Measurements from ENCODE around the gene JAG1.
"Not testable (repeated sequence)": the region's sequence is repeated elsewhere in the genome, so short reads cannot be mapped to it uniquely, and the experiment has no call there.

DNA sequence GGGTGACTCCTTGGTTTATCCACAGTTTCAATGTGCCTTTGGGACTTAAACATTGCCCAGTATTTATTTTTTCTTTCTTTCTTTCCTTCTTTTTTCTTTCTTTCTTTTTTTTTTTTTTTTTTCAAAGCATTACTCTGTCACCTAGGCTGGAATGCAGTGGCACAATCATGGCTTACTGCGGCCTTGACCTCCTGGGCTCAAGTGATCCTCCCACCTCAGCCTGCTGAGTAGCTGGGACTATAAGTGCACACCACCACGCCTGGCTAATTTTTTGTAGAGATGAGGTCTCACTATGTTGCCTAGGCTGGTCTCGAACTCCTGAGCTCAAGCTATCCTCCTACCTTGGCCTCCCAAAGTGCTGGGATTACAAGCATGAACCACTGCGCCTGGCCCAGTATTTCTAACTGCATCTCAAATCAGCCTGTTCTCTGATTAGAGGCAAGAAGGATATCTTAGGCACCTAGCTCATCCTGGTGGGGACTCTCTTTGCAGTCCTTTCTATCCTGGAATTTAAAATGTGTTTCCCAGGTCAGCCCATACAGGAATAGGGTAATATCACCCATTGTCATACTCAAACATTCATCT lies 56.2 kb downstream of the JAG1 start:
- TF ChIP-seq, protein P1, sequence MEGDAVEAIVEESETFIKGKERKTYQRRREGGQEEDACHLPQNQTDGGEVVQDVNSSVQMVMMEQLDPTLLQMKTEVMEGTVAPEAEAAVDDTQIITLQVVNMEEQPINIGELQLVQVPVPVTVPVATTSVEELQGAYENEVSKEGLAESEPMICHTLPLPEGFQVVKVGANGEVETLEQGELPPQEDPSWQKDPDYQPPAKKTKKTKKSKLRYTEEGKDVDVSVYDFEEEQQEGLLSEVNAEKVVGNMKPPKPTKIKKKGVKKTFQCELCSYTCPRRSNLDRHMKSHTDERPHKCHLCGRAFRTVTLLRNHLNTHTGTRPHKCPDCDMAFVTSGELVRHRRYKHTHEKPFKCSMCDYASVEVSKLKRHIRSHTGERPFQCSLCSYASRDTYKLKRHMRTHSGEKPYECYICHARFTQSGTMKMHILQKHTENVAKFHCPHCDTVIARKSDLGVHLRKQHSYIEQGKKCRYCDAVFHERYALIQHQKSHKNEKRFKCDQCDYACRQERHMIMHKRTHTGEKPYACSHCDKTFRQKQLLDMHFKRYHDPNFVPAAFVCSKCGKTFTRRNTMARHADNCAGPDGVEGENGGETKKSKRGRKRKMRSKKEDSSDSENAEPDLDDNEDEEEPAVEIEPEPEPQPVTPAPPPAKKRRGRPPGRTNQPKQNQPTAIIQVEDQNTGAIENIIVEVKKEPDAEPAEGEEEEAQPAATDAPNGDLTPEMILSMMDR (IDR thresholded peaks at IDR 0.05): not testable (repeated sequence)
- not testable (repeated sequence) for TF ChIP-seq POLR2A (IDR thresholded peaks at IDR 0.05)
